HCT116 (cell line): ENCODE data around the gene CDC42BPB. TPM values are rescaled to one million over a fixed set of nuclear protein-coding genes. Genes with fewer than 3 reads are reported as not detected.

ENCODE experiments used
- ATAC-seq: fragments of 200-7000 bp; cut with Tn5 transposase; 2 replicates; pipeline ENCODE4 v1.9.1; 2020; ENCODE audit warnings: mild to moderate bottlenecking, moderate library complexity
- BruUV-seq: library from RNA; stranded (reverse); fragments of 400-500 nt; replicated peaks from 2 replicates; lab custom pipeline; 2021; lab: Mats Ljungman, UMichigan
- CTCF ChIA-PET: fragments of 300-600 bp; sonication (Branson Sonifier 250); formaldehyde crosslinking; loops from one replicate; lab custom pipeline; 2021; ENCODE audit warnings: antibody characterized with exemption; lab: Charles Lee
- POLR2A ChIA-PET: fragments of 300-600, 350-600 bp; sonication (Branson Sonifier 250); formaldehyde crosslinking; loops from one replicate; lab custom pipeline; 2021; ENCODE audit warnings: antibody characterized with exemption; lab: Charles Lee
- RAD21 ChIA-PET, 2 experiments: fragments of 300-600 bp; sonication (Branson Sonifier 250); formaldehyde crosslinking; loops; one replicate each; lab custom pipeline; 2023; ENCODE audit warnings: low total read pairs in 2 of 2; ENCODE audit not compliant: uncharacterized antibody in 2 of 2, unreplicated experiment in 2 of 2, low non-redundant PET in 1 of 2; lab: Charles Lee
- DNase-seq: peaks from one replicate; pipeline ENCODE4 v3.0.0-alpha.2; 2010; ENCODE audit warnings: low read depth, low spot score
- H2AFZ ChIP-seq: fragments of 200-600 bp; shearing (Covaris generic), sonication (generic); 2 replicates; pipeline ENCODE4 v1.6.1; 2017; ENCODE audit warnings: low read depth, mixed run types, mixed read lengths, antibody characterized with exemption, low read length; ENCODE audit not compliant: poor library complexity, severe bottlenecking
- H3K27ac ChIP-seq: 2 replicates; pipeline ENCODE4 v1.5.1; 2012; ENCODE audit warnings: low read depth, low read length
- H3K27me3 ChIP-seq: fragments of 200-600 bp; sonication (generic); 2 replicates; pipeline ENCODE4 v1.6.1; 2016; ENCODE audit warnings: mixed run types, low read length, mixed read lengths; ENCODE audit not compliant: insufficient read depth
- H3K36me3 ChIP-seq, 2 experiments: fragments of 200-500 bp in 1 of 2; fragments of 200-600 bp in 1 of 2; sonication (Bioruptor generic) in 1 of 2; sonication (generic) in 1 of 2; 2 replicates each; pipeline versions ENCODE4 v1.5.1 to v1.6.1; 2014 to 2016; ENCODE audit warnings: low read length in 2 of 2, inconsistent platforms in 1 of 2, mixed read lengths in 1 of 2, mixed run types in 1 of 2; ENCODE audit not compliant: insufficient read depth in 2 of 2, control insufficient read depth in 1 of 2
- H3K4me1 ChIP-seq, 2 experiments: fragments of 200-600 bp in 1 of 2; sonication (generic) in 1 of 2; 2 replicates each; pipeline versions ENCODE4 v1.5.1 to v1.6.1; 2012 to 2017; ENCODE audit warnings: low read length in 2 of 2, inconsistent platforms in 1 of 2, mild to moderate bottlenecking in 1 of 2, mixed read lengths in 1 of 2, mixed run types in 1 of 2, moderate library complexity in 1 of 2; ENCODE audit not compliant: insufficient read depth in 2 of 2, control insufficient read depth in 1 of 2
- H3K4me2 ChIP-seq: fragments of 200-600 bp; sonication (generic); 2 replicates; pipeline ENCODE4 v1.6.1; 2017; ENCODE audit warnings: mixed run types, low read length, mixed read lengths
- H3K4me3 ChIP-seq, 2 experiments: fragments of 200-600 bp in 1 of 2; sonication (generic) in 1 of 2; replicated peaks in 1 of 2; 2 replicates each; pipeline ENCODE4 v1.5.1; 2011 to 2016; ENCODE audit warnings: low read length in 2 of 2, control low read depth in 1 of 2, low read depth in 1 of 2, mild to moderate bottlenecking in 1 of 2, mixed read lengths in 1 of 2, mixed run types in 1 of 2
- H3K79me2 ChIP-seq: fragments of 200-600 bp; sonication (generic); 2 replicates; pipeline ENCODE4 v1.6.1; 2017; ENCODE audit warnings: mild to moderate bottlenecking, mixed run types, low read length, moderate library complexity, mixed read lengths; ENCODE audit not compliant: insufficient read depth
- H3K9ac ChIP-seq: fragments of 200-600 bp; sonication (generic); 2 replicates; pipeline ENCODE4 v1.6.1; 2016; ENCODE audit warnings: low read length, mixed read lengths
- H3K9me2 ChIP-seq: fragments of 200-600 bp; sonication (generic), shearing (Covaris generic); 2 replicates; pipeline ENCODE4 v1.6.1; 2017; ENCODE audit warnings: mixed run types, mild to moderate bottlenecking, moderate library complexity; ENCODE audit not compliant: insufficient read depth
- H3K9me3 ChIP-seq, 2 experiments: fragments of 200-500 bp in 1 of 2; fragments of 200-600 bp in 1 of 2; sonication (Bioruptor generic) in 1 of 2; sonication (generic) in 1 of 2; 2 replicates each; pipeline ENCODE4 v1.6.1; 2014 to 2017; ENCODE audit warnings: low read length in 2 of 2, mixed read lengths in 2 of 2, inconsistent platforms in 1 of 2, low read depth in 1 of 2, mild to moderate bottlenecking in 1 of 2, mixed run types in 1 of 2, moderate library complexity in 1 of 2; ENCODE audit not compliant: control insufficient read depth in 1 of 2, insufficient read depth in 1 of 2
- H4K20me1 ChIP-seq: fragments of 200-600 bp; sonication (generic), shearing (Covaris generic); 2 replicates; pipeline ENCODE4 v1.6.1; 2017; ENCODE audit warnings: mixed run types, mild to moderate bottlenecking, moderate library complexity; ENCODE audit not compliant: insufficient read depth
- CBX3 ChIP-seq: IDR thresholded peaks from 2 replicates; pipeline ENCODE4 v1.6.1; 2012; ENCODE audit warnings: low read depth
- ELF1 ChIP-seq: IDR thresholded peaks from 2 replicates; pipeline ENCODE4 v1.6.1; 2012; ENCODE audit warnings: low read depth, borderline replicate concordance
- EZH2phosphoT487 ChIP-seq: fragments of 200-600 bp; IDR thresholded peaks from 2 replicates; pipeline ENCODE4 v1.6.1; 2018; ENCODE audit warnings: antibody characterized with exemption, borderline replicate concordance
- FOSL1 ChIP-seq: IDR thresholded peaks from 2 replicates; pipeline ENCODE4 v1.6.1; 2012; ENCODE audit warnings: low read depth
- POLR2AphosphoS5 ChIP-seq: IDR thresholded peaks from 2 replicates; pipeline ENCODE4 v1.6.1; 2011; ENCODE audit warnings: mild to moderate bottlenecking, low read depth, low read length, moderate library complexity
- RAD21 ChIP-seq: IDR thresholded peaks from 2 replicates; pipeline ENCODE4 v1.6.1; 2012; ENCODE audit warnings: low read depth, mild to moderate bottlenecking
- REST ChIP-seq: IDR thresholded peaks from 2 replicates; pipeline ENCODE4 v1.6.1; 2012; ENCODE audit warnings: low read depth
- SIN3A ChIP-seq: IDR thresholded peaks from 2 replicates; pipeline ENCODE4 v1.6.1; 2012; ENCODE audit warnings: low read depth
- TCF7L2 ChIP-seq: IDR thresholded peaks from 2 replicates; pipeline ENCODE4 v1.7.0; 2011; ENCODE audit warnings: borderline replicate concordance, inconsistent platforms; ENCODE audit not compliant: insufficient read depth, insufficient read length; ENCODE audit errors: extremely low read depth
- ZBTB33 ChIP-seq: IDR thresholded peaks from 2 replicates; pipeline ENCODE4 v1.6.1; 2011; ENCODE audit warnings: mild to moderate bottlenecking, low read length, moderate library complexity; ENCODE audit not compliant: insufficient replicate concordance; ENCODE audit errors: extremely low read depth
- ZNF274 ChIP-seq: fragments of 200-500 bp; sonication (Bioruptor generic); IDR thresholded peaks from 2 replicates; pipeline ENCODE4 v1.6.1; 2014; ENCODE audit warnings: mild to moderate bottlenecking, low read depth, low read length, inconsistent platforms
- intact Hi-C: fragments of 100-400 bp; cut with micrococcal nuclease; formaldehyde crosslinking; loops from 2 replicates; pipeline ENCODE4 v1.10.0; 2022
- total RNA-seq: library from RNA; stranded (reverse); gene quantifications from one replicate; pipeline ENCODE4 v1.2.1, GENCODE V29; 2021; ENCODE audit not compliant: unreplicated experiment

Gene CDC42BPB
- total RNA-seq, 1 experiment from 2014 or later, result 85.6 TPM

DNA sequence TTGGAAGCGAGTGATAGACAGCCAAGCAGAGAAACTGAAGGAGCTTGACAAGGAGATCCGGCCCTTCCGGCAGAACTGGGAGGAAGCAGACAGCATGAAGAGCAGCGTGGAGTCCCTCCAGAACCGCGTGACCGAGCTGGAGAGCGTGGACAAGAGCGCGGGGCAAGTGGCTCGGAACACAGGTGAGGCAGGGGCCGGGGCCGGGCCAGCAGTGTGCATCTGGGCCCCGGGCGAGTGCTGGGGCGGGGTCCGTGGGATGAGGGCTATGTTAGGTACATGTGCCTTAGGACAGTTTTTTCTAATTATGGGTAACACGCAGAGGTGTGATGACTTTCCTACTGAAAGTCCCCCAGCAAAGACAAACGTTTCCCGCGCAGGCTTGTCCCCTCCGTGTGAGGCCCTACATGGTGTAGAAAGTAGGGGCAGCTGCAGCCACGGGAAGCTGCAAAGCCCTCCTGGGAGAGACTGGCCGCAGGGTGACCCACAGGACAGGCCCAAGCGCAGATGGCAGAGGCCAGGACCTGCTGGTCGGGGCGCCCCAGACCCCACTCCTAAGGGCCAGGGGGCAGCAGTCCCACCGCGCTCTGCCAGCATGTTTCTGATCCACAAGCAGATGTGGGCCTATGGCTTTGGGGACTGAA, 154.0 kb downstream of the CDC42BPB start:
- BruUV-seq, result no TSS peak
- RAD21 ChIA-PET, result no interaction called here

More for the DNA sequence above, 154.0 kb downstream of the CDC42BPB start:
- H3K9ac ChIP-seq, result no peak overlapping the region
- H3K36me3 ChIP-seq, result peaks cover 0 to 15% of the 10 kb centered on the region in 2 experiments; a peak in 2 of 4 replicates
- H3K9me3 ChIP-seq, result no peaks in the 10 kb centered on the region
- no peaks in the 10 kb centered on the region for H3K79me2 ChIP-seq
- no peak overlapping the region for H3K4me2 ChIP-seq
- intact Hi-C loops, result no loop called here
- no peak overlapping the region for H3K4me3 ChIP-seq
- no peaks in the 10 kb centered on the region for H3K27me3 ChIP-seq
- no peaks in the 10 kb centered on the region for H4K20me1 ChIP-seq
- ChIA-PET POLR2A (no interaction called here), CTCF (no interaction called here)
- no peak overlapping the region for H3K27ac ChIP-seq
- ATAC-seq, result no peak
- no peak for DNase-seq
- TF ChIP-seq RAD21 (no peak), EZH2phosphoT487 (no peak), FOSL1 (no peak), CBX3 (no peak), SIN3A (no peak), ELF1 (no peak), ZNF274 (no peak), POLR2AphosphoS5 (no peak), ZBTB33 (no peak), TCF7L2 (no peak), REST (no peak)
- H3K9me2 ChIP-seq, result no peaks in the 10 kb centered on the region
- no peak overlapping the region for H2AFZ ChIP-seq
- no peaks in the 10 kb centered on the region for H3K4me1 ChIP-seq
